SU-DHL-6 (cell line): ENCODE measurements around the gene EXOC3.

ENCODE experiments used
- EZH2phosphoT487 ChIP-seq: fragments of 200-600 bp; sonication (generic), shearing (Covaris generic); conservative IDR thresholded peaks from 2 replicates; pipeline ENCODE4 v1.6.1; 2018; ENCODE audit warnings: mild to moderate bottlenecking, antibody characterized with exemption, low read length, moderate library complexity, mixed read lengths
- TF ChIP-seq, protein P1 (sequence below): fragments of 200-600 bp; sonication (generic); IDR thresholded peaks from one replicate; pipeline ENCODE4 v1.5.1; 2017; ENCODE audit warnings: antibody characterized with exemption, mild to moderate bottlenecking, low read length, moderate library complexity; ENCODE audit not compliant: insufficient read depth, poor library complexity, severe bottlenecking

DNA sequence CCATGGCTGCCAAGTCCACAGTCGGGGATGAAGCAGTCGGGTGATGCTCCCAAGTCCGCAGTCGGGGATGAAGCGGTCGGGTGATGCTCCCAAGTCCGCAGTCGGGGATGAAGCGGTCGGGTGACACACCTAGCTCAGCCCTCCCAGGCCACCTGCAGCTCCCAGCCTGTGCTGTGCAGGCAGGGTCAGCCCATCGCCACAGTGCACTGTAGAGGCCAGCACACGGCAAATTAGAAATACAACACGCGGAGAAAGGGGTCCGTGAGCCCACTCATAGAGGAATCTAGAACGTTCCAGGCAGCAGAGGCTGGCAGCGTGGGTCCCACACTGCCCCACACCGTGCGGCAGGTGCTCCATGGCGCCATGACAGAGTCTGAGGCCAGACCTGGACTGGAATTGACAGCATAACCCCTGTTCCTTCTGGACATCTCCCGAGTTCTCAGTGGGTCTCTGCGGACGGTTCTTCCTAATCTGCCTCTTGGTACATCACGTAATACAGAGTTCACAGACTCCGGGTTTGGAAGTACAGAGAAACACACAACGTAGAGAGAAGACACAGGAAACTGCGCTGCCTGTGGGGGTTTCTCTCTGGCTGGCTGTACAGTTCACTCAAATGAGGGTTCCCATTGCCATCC lies 7.7 kb upstream of the EXOC3 start:
- TF ChIP-seq, protein P1, sequence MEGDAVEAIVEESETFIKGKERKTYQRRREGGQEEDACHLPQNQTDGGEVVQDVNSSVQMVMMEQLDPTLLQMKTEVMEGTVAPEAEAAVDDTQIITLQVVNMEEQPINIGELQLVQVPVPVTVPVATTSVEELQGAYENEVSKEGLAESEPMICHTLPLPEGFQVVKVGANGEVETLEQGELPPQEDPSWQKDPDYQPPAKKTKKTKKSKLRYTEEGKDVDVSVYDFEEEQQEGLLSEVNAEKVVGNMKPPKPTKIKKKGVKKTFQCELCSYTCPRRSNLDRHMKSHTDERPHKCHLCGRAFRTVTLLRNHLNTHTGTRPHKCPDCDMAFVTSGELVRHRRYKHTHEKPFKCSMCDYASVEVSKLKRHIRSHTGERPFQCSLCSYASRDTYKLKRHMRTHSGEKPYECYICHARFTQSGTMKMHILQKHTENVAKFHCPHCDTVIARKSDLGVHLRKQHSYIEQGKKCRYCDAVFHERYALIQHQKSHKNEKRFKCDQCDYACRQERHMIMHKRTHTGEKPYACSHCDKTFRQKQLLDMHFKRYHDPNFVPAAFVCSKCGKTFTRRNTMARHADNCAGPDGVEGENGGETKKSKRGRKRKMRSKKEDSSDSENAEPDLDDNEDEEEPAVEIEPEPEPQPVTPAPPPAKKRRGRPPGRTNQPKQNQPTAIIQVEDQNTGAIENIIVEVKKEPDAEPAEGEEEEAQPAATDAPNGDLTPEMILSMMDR = no peak
- TF ChIP-seq EZH2phosphoT487 = no peak
